Retinal pigment epithelial cell (primary cell): ENCODE measurements around the gene ETV6.

Source experiments
- DNase-seq: peaks from one replicate; pipeline ENCODE4 v3.0.0-alpha.2; 2010; ENCODE audit warnings: low read depth
- H3K4me3 ChIP-seq: 2 replicates; pipeline ENCODE4 v1.5.1; 2011; ENCODE audit warnings: mild to moderate bottlenecking, low read length, control low read depth, moderate library complexity
- TF ChIP-seq, protein P1 (sequence below): conservative IDR thresholded peaks from 2 replicates; pipeline ENCODE4 v1.5.1; 2011; ENCODE audit warnings: low read depth, low read length, control low read depth, inconsistent platforms

ETV6 gene

DNA sequence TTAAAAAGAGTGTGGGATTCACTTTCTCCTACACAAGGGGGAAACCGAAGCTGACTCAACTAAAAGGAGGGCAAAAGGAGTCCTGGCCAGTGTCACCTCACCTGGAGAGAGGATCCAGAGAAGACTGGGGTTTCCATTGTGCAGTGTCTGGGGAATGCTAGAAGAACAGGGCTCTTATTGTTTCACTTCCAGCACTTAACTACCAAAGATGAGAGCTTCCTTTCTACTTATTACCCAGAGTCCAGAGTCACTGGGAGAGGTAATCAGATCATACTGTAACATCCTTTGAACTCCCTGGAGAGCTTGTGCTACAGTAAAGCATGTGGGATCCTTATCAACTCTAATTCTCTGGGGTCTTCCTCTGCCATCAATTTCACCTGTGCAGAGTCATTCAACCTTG lies 272.9 kb downstream of the ETV6 start:
- TF ChIP-seq, protein P1, sequence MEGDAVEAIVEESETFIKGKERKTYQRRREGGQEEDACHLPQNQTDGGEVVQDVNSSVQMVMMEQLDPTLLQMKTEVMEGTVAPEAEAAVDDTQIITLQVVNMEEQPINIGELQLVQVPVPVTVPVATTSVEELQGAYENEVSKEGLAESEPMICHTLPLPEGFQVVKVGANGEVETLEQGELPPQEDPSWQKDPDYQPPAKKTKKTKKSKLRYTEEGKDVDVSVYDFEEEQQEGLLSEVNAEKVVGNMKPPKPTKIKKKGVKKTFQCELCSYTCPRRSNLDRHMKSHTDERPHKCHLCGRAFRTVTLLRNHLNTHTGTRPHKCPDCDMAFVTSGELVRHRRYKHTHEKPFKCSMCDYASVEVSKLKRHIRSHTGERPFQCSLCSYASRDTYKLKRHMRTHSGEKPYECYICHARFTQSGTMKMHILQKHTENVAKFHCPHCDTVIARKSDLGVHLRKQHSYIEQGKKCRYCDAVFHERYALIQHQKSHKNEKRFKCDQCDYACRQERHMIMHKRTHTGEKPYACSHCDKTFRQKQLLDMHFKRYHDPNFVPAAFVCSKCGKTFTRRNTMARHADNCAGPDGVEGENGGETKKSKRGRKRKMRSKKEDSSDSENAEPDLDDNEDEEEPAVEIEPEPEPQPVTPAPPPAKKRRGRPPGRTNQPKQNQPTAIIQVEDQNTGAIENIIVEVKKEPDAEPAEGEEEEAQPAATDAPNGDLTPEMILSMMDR: no peak
- no peak for DNase-seq
- H3K4me3 ChIP-seq: no peak overlapping the region

DNA sequence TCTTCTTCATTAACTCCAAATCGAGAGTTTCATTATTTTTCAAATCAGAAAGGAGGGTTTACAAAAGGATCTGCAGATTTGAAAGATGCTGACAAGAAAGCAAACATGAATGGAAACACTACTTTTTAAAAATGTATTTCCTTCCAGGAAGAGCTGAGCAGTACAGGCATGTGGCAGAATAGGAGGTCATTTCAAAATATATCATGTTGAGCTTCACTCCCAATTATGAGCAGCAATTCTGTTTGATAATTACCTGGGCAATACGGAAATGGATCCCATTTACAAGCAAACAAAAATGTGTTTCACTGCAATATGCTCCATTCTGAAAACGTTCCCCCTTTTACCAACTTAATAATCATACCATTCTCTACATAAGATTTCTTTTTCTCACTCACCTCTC lies 273.6 kb downstream of the ETV6 start:
- no peak overlapping the region for H3K4me3 ChIP-seq
- TF ChIP-seq, protein P1: no peak
- DNase-seq: no peak

- no peak for DNase-seq
- TF ChIP-seq, protein P1: no peak
- no peak overlapping the region for H3K4me3 ChIP-seq
These were observed 277.9 kb downstream of the ETV6 start for GRCh38 chr12:11927286-11927935.

GRCh38 chr12:11929714-11930113 lies 280.2 kb downstream of the ETV6 start:
- DNase-seq: no peak
- TF ChIP-seq, protein P1: no peak
- no peak overlapping the region for H3K4me3 ChIP-seq

DNA sequence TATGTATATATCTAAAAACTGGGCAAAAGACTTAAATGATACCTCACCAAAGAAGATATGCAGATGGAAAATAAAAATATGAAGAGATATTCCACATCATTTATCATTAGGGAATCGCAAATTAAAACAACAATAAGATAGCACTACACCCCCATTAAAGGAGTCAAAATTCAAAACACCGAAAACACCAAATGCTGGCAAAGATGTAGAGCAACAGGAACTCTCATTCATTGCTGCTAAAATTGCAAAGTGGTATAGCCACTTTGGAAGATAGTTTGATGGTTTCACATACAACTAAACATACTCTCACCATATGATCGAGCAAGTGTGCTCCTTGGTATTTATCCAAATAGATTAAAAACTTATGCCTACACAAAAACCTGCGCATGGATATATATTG lies 289.7 kb downstream of the ETV6 start:
- no peak for DNase-seq
- no peak overlapping the region for H3K4me3 ChIP-seq
- TF ChIP-seq, protein P1: no peak

GRCh38 chr12:11941606-11942337 lies 292.3 kb downstream of the ETV6 start:
- DNase-seq: peak; percentile 75
- TF ChIP-seq, protein P1: no peak
- no peak overlapping the region for H3K4me3 ChIP-seq
